ENCODE results near the gene EIF3F.

GRCh38 chr11:8032122-8032521, 45.0 kb downstream of the EIF3F start:
- no peak for TF ChIP-seq POLR2A (IDR thresholded peaks at IDR 0.05)
- no peak for TF ChIP-seq CTCF (IDR thresholded peaks at IDR 0.05)
